Ovary (tissue), 3 donors: ENCODE results near the gene RERE.

Source experiments
- CTCF ChIP-seq, 3 donors: fragments of 450-650 bp in 2 of 3; fragments of 200-600 bp in 1 of 3; IDR thresholded peaks; one replicate each; pipeline versions ENCODE4 v1.5.1 to v1.8.0; 2016 to 2022; ENCODE audit warnings: antibody characterized with exemption in 3 of 3, mild to moderate bottlenecking in 1 of 3
- EP300 ChIP-seq: sonication (generic); formaldehyde crosslinking; IDR thresholded peaks from one replicate; pipeline ENCODE4 v1.6.1; 2017; ENCODE audit warnings: antibody characterized with exemption
- POLR2A ChIP-seq: fragments of 450-650 bp; IDR thresholded peaks from one replicate; pipeline ENCODE4 v1.6.1; 2017; ENCODE audit warnings: antibody characterized with exemption, mild to moderate bottlenecking, moderate library complexity
- donor health status: DM: no; HTN: no; CAD: no.

DNA sequence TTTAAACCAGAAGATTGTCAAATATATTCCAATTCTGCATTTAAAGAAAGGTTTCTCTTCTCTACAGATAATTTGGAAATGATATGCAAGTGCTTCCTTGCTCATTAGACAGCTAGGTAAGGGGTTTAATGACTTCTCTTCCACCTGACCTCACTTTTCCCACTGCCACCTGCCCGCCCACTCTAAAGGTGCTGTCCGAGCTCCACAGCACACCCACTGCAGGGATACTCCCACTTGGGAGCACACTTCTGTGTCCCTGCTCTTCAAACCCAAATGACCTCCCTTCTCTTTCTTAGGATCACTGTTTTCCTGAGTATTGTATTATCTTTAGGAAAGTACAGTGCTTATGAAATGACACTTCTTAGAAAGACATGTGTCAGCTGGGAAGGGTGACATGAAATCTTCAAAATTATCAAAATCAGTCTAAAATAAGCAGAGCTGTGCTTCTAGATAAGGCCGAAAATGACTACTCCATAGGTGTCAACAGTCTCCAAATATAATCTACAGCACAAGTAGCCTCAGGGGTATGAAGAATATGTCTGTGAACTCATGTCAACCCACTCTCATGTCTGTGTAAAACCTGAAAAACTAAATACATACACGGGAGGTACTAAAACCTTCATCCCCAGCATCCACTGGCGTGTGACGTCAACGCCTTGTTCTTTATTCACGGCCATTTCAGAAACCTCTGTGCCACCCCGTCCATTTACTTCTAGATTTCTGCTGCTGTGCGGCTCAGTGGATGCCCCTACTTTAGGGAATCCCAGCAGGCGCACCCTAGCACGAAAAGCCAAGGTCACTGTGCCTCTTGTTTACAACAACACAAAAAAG lies 428.5 kb downstream of the RERE start:
- TF ChIP-seq CTCF (IDR thresholded peaks at IDR 0.05): no peak
- TF ChIP-seq POLR2A: no peak
- no peak for TF ChIP-seq EP300
